ENCODE data around the gene MYO16.

Gene MYO16

GRCh38 chr13:108638901-108639300 lies 9.5 kb downstream of the MYO16 start:
- no peaks in the 10 kb centered on the region for H3K36me3 Mint-ChIP-seq
- no peak for DNase-seq (ENCODE audit: low spot score in 2 of 2)
- peaks cover 8% of the 10 kb centered on the region for H3K9me3 Mint-ChIP-seq
- H3K4me3 Mint-ChIP-seq, result no peak overlapping the region
- no peaks in the 10 kb centered on the region for H3K4me1 Mint-ChIP-seq
- no peak for ATAC-seq
- no peak overlapping the region for H3K27ac Mint-ChIP-seq

GRCh38 chr13:108643646-108644353 lies 14.4 kb downstream of the MYO16 start:
- DNase-seq (ENCODE audit: low spot score in 2 of 2) (no peak), ATAC-seq (no peak)
- Mint-ChIP-seq H3K27ac (no peak overlapping the region), H3K9me3 (peaks cover 6% of the 10 kb centered on the region), H3K36me3 (no peaks in the 10 kb centered on the region), H3K4me1 (no peaks in the 10 kb centered on the region), H3K4me3 (no peak overlapping the region)

GRCh38 chr13:108645376-108645775 lies 16.0 kb downstream of the MYO16 start:
- ATAC-seq (no peak), DNase-seq (ENCODE audit: low spot score in 2 of 2) (no peak)
- Mint-ChIP-seq H3K4me1 (no peaks in the 10 kb centered on the region), H3K36me3 (no peaks in the 10 kb centered on the region), H3K9me3 (peaks cover 6% of the 10 kb centered on the region), H3K4me3 (no peak overlapping the region), H3K27ac (no peak overlapping the region)

GRCh38 chr13:108650271-108650670 lies 20.9 kb downstream of the MYO16 start:
- no peak for DNase-seq (ENCODE audit: low spot score in 2 of 2)
- no peak overlapping the region for H3K27ac Mint-ChIP-seq
- H3K4me3 Mint-ChIP-seq, result no peak overlapping the region
- H3K36me3 Mint-ChIP-seq, result no peaks in the 10 kb centered on the region
- H3K9me3 Mint-ChIP-seq, result no peaks in the 10 kb centered on the region
- no peaks in the 10 kb centered on the region for H3K4me1 Mint-ChIP-seq
- ATAC-seq, result no peak

GRCh38 chr13:108656742-108657141 lies 27.3 kb downstream of the MYO16 start:
- H3K4me1 Mint-ChIP-seq, result no peaks in the 10 kb centered on the region
- peaks cover 9% of the 10 kb centered on the region for H3K9me3 Mint-ChIP-seq
- ATAC-seq (no peak), DNase-seq (ENCODE audit: low spot score in 2 of 2) (no peak)
- no peak overlapping the region for H3K27ac Mint-ChIP-seq
- H3K4me3 Mint-ChIP-seq, result no peak overlapping the region
- H3K36me3 Mint-ChIP-seq, result no peaks in the 10 kb centered on the region

- ATAC-seq (no peak), DNase-seq (ENCODE audit: low spot score in 2 of 2) (no peak)
- Mint-ChIP-seq H3K4me3 (no peak overlapping the region), H3K36me3 (no peaks in the 10 kb centered on the region), H3K9me3 (peaks cover 9% of the 10 kb centered on the region), H3K27ac (no peak overlapping the region), H3K4me1 (no peaks in the 10 kb centered on the region)
These were observed 28.1 kb downstream of the MYO16 start for GRCh38 chr13:108657519-108657918.

- Mint-ChIP-seq H3K27ac (no peak overlapping the region), H3K36me3 (no peaks in the 10 kb centered on the region), H3K4me1 (no peaks in the 10 kb centered on the region), H3K4me3 (no peak overlapping the region), H3K9me3 (peaks cover 4% of the 10 kb centered on the region)
- no peak for ATAC-seq
- no peak for DNase-seq (ENCODE audit: low spot score in 2 of 2)
These were observed 33.1 kb downstream of the MYO16 start for GRCh38 chr13:108662528-108662927.

GRCh38 chr13:108663710-108664109 lies 34.3 kb downstream of the MYO16 start:
- Mint-ChIP-seq H3K27ac (no peak overlapping the region), H3K36me3 (no peaks in the 10 kb centered on the region), H3K4me1 (no peaks in the 10 kb centered on the region), H3K9me3 (no peaks in the 10 kb centered on the region), H3K4me3 (no peak overlapping the region)
- ATAC-seq, result no peak
- DNase-seq (ENCODE audit: low spot score in 2 of 2), result no peak

GRCh38 chr13:108667205-108667604 lies 37.8 kb downstream of the MYO16 start:
- Mint-ChIP-seq H3K9me3 (peaks cover 5% of the 10 kb centered on the region), H3K27ac (no peak overlapping the region), H3K4me3 (no peak overlapping the region), H3K4me1 (no peaks in the 10 kb centered on the region), H3K36me3 (no peaks in the 10 kb centered on the region)
- ATAC-seq (no peak), DNase-seq (ENCODE audit: low spot score in 2 of 2) (no peak)

GRCh38 chr13:108669381-108669780 lies 40.0 kb downstream of the MYO16 start:
- no peaks in the 10 kb centered on the region for H3K4me1 Mint-ChIP-seq
- H3K4me3 Mint-ChIP-seq, result no peak overlapping the region
- no peak for ATAC-seq
- no peak for DNase-seq (ENCODE audit: low spot score in 2 of 2)
- H3K9me3 Mint-ChIP-seq, result peaks cover 5% of the 10 kb centered on the region
- H3K27ac Mint-ChIP-seq, result no peak overlapping the region
- no peaks in the 10 kb centered on the region for H3K36me3 Mint-ChIP-seq

- Mint-ChIP-seq H3K27ac (no peak overlapping the region), H3K4me1 (no peaks in the 10 kb centered on the region), H3K36me3 (no peaks in the 10 kb centered on the region), H3K4me3 (no peak overlapping the region), H3K9me3 (no peaks in the 10 kb centered on the region)
- ATAC-seq (no peak), DNase-seq (ENCODE audit: low spot score in 2 of 2) (no peak)
These were observed 44.9 kb downstream of the MYO16 start for GRCh38 chr13:108674346-108674745.

GRCh38 chr13:108674771-108675170 lies 45.4 kb downstream of the MYO16 start:
- no peak overlapping the region for H3K4me3 Mint-ChIP-seq
- no peaks in the 10 kb centered on the region for H3K36me3 Mint-ChIP-seq
- DNase-seq (ENCODE audit: low spot score in 2 of 2) (no peak), ATAC-seq (no peak)
- no peaks in the 10 kb centered on the region for H3K9me3 Mint-ChIP-seq
- no peaks in the 10 kb centered on the region for H3K4me1 Mint-ChIP-seq
- no peak overlapping the region for H3K27ac Mint-ChIP-seq

- H3K9me3 Mint-ChIP-seq, result no peaks in the 10 kb centered on the region
- no peaks in the 10 kb centered on the region for H3K4me1 Mint-ChIP-seq
- DNase-seq (ENCODE audit: low spot score in 2 of 2) (no peak), ATAC-seq (no peak)
- no peak overlapping the region for H3K27ac Mint-ChIP-seq
- H3K36me3 Mint-ChIP-seq, result no peaks in the 10 kb centered on the region
- no peak overlapping the region for H3K4me3 Mint-ChIP-seq
These were observed 47.2 kb downstream of the MYO16 start for GRCh38 chr13:108676620-108677019.

GRCh38 chr13:108677806-108678205 lies 48.4 kb downstream of the MYO16 start:
- H3K27ac Mint-ChIP-seq, result no peak overlapping the region
- no peaks in the 10 kb centered on the region for H3K9me3 Mint-ChIP-seq
- H3K4me1 Mint-ChIP-seq, result no peaks in the 10 kb centered on the region
- no peak overlapping the region for H3K4me3 Mint-ChIP-seq
- ATAC-seq (no peak), DNase-seq (ENCODE audit: low spot score in 2 of 2) (no peak)
- no peaks in the 10 kb centered on the region for H3K36me3 Mint-ChIP-seq

GRCh38 chr13:108680011-108680410 lies 50.6 kb downstream of the MYO16 start:
- no peaks in the 10 kb centered on the region for H3K4me1 Mint-ChIP-seq
- H3K4me3 Mint-ChIP-seq, result no peak overlapping the region
- H3K9me3 Mint-ChIP-seq, result no peaks in the 10 kb centered on the region
- DNase-seq (ENCODE audit: low spot score in 2 of 2) (no peak), ATAC-seq (no peak)
- H3K27ac Mint-ChIP-seq, result no peak overlapping the region
- H3K36me3 Mint-ChIP-seq, result no peaks in the 10 kb centered on the region

GRCh38 chr13:108681986-108682575 lies 52.7 kb downstream of the MYO16 start:
- Mint-ChIP-seq H3K4me1 (no peaks in the 10 kb centered on the region), H3K4me3 (no peak overlapping the region)

More at GRCh38 chr13:108681986-108682575, 52.7 kb downstream of the MYO16 start:
- peaks cover 2% of the 10 kb centered on the region for H3K9me3 Mint-ChIP-seq
- no peak overlapping the region for H3K27ac Mint-ChIP-seq
- no peak for DNase-seq (ENCODE audit: low spot score in 2 of 2)
- no peaks in the 10 kb centered on the region for H3K36me3 Mint-ChIP-seq
- ATAC-seq, result no peak

Data from stimulated activated effector memory CD8-positive, alpha-beta T cell treated with anti-CD3 and anti-CD28 coated beads, Interleukin-12 subunit alpha, Interleukin-12 subunit beta, amount 100 ng/mL, for 72 hours (primary cell).